ENCODE measurements around the gene PRICKLE4.

- TF ChIP-seq CTCF (IDR thresholded peaks at IDR 0.05; ENCODE audit: insufficient read depth, low read depth, low read length) (no peak), EZH2 (IDR thresholded peaks at IDR 0.05; ENCODE audit: insufficient read depth, low read length) (no peak)
Measured at GRCh38 chr6:41783106-41783780, 2.7 kb downstream of the PRICKLE4 start.

All from astrocyte (in vitro differentiated cells and primary cell).